AG04449 (cell line): ENCODE data around the gene THADA.

Experiments used
- CTCF ChIA-PET: fragments of 350-600 bp; formaldehyde crosslinking; extraction: SDS; loops from one replicate; lab custom pipeline; 2021; ENCODE audit warnings: antibody characterized with exemption; lab: Yijun Ruan, JAX
- POLR2A ChIA-PET: fragments of 400-600, 350-600 bp; formaldehyde crosslinking; extraction: SDS; loops from one replicate; lab custom pipeline; 2020; ENCODE audit warnings: antibody characterized with exemption, inconsistent platforms; lab: Yijun Ruan, JAX
- DNase-seq: peaks from one replicate; pipeline ENCODE4 v3.0.0-alpha.2; 2010; ENCODE audit warnings: low read depth, low spot score
- H3K4me3 ChIP-seq: 2 replicates; pipeline ENCODE4 v1.5.1; 2011; ENCODE audit warnings: low read depth, mild to moderate bottlenecking, control low read depth, low read length
- CTCF ChIP-seq: IDR thresholded peaks from one replicate; pipeline ENCODE4 v1.5.1; 2011; ENCODE audit warnings: mild to moderate bottlenecking, moderate library complexity, low read length, control low read depth, inconsistent platforms; ENCODE audit not compliant: insufficient read depth; ENCODE audit errors: missing control alignments

THADA gene

GRCh38 chr2:43340066-43340465, 255.8 kb downstream of the THADA start:
- no peak for TF ChIP-seq CTCF
- no peak for DNase-seq
- POLR2A ChIA-PET, result no interaction called here
- H3K4me3 ChIP-seq, result no peak overlapping the region
- CTCF ChIA-PET, result no interaction called here

- ChIA-PET POLR2A (interaction anchor here (0.6 kb wide), 2 partner anchors 129 to 207 kb away, joined by 3 read pairs; no protein-coding TSS in a partner anchor), CTCF (interaction anchor here (0.7 to 1.5 kb wide), 5 partner anchors 9 to 151 kb away, joined by 3 read pairs; no protein-coding TSS in a partner anchor)
- H3K4me3 ChIP-seq, result no peak overlapping the region; the same call in 1 of the 2 replicates
- TF ChIP-seq CTCF, result no peak
- DNase-seq, result no peak
Measured at GRCh38 chr2:43333656-43334144, 262.1 kb downstream of the THADA start.

- POLR2A ChIA-PET, result no interaction called here
- DNase-seq, result no peak
- CTCF ChIA-PET, result interaction anchor here (0.7 to 1.5 kb wide), 5 partner anchors 8 to 151 kb away, joined by 3 to 4 read pairs (median 3); no protein-coding TSS in a partner anchor
- H3K4me3 ChIP-seq, result no peak overlapping the region; the same call in 1 of the 2 replicates
- no peak for TF ChIP-seq CTCF
Measured at GRCh38 chr2:43333101-43333655, 262.7 kb downstream of the THADA start.

- TF ChIP-seq CTCF, result no peak
- no peak for DNase-seq
- H3K4me3 ChIP-seq, result no peak overlapping the region
- ChIA-PET POLR2A (no interaction called here), CTCF (interaction anchor here (0.7 to 1.5 kb wide), 4 partner anchors 9 to 152 kb away, joined by 3 to 4 read pairs (median 3); no protein-coding TSS in a partner anchor)
Measured at GRCh38 chr2:43332653-43333052, 263.2 kb downstream of the THADA start.

- ChIA-PET POLR2A (no interaction called here), CTCF (interaction anchor here (1.7 kb wide), 1 partner anchor 14 kb away, joined by 4 read pairs; no protein-coding TSS in a partner anchor)
- TF ChIP-seq CTCF, result no peak
- H3K4me3 ChIP-seq, result no peak overlapping the region
- DNase-seq, result no peak
Measured at GRCh38 chr2:43331422-43331821, 264.4 kb downstream of the THADA start.

- no peak overlapping the region for H3K4me3 ChIP-seq
- POLR2A ChIA-PET, result no interaction called here
- TF ChIP-seq CTCF, result no peak
- no peak for DNase-seq
- CTCF ChIA-PET, result interaction anchor here (1.2 to 2.1 kb wide), 3 partner anchors 10 to 155 kb away, joined by 3 to 5 read pairs (median 5); partner anchors contain the start of gene ZFP36L2
Measured at GRCh38 chr2:43329637-43330036, 266.2 kb downstream of the THADA start.
